HepG2 (cell line): ENCODE data around the gene NRSN2.

Experiments used
- ADNP ChIP-seq: sonication (generic); formaldehyde crosslinking; IDR thresholded peaks from 2 replicates; pipeline ENCODE4 v1.4.0; 2020; ENCODE audit warnings: missing genetic modification reagents
- CSRNP2 ChIP-seq: sonication (generic); formaldehyde crosslinking; conservative IDR thresholded peaks from 2 replicates; pipeline ENCODE4 v1.8.0; 2022; ENCODE audit warnings: low read depth, missing genetic modification reagents
- JUN ChIP-seq: sonication (generic); formaldehyde crosslinking; IDR thresholded peaks from 2 replicates; pipeline ENCODE4 v1.4.0; 2020; ENCODE audit warnings: mild to moderate bottlenecking, missing genetic modification reagents
- MED8 ChIP-seq: sonication (generic); formaldehyde crosslinking; IDR thresholded peaks from 2 replicates; pipeline ENCODE4 v1.8.1; 2023; ENCODE audit warnings: mild to moderate bottlenecking, missing genetic modification reagents; ENCODE audit not compliant: insufficient replicate concordance
- RFX1 ChIP-seq: fragments of 450-650 bp; IDR thresholded peaks from 2 replicates; pipeline ENCODE4 v1.6.1; 2017
- SUZ12 ChIP-seq: fragments of 150-350 bp; IDR thresholded peaks from 2 replicates; pipeline ENCODE4 v1.6.1; 2014; ENCODE audit warnings: low read depth, low read length
- ZNF224 ChIP-seq: sonication (generic); formaldehyde crosslinking; IDR thresholded peaks from 2 replicates; pipeline ENCODE4 v1.5.0; 2020; ENCODE audit warnings: mild to moderate bottlenecking, missing genetic modification reagents
- TF ChIP-seq, protein P1 (sequence below): sonication (generic); formaldehyde crosslinking; IDR thresholded peaks from 2 replicates; pipeline ENCODE4 v1.5.0; 2020; ENCODE audit warnings: mild to moderate bottlenecking, missing genetic modification reagents, moderate library complexity

- no peak for TF ChIP-seq MED8 (CRISPR knock-in tag)
- TF ChIP-seq SUZ12: no peak
- TF ChIP-seq RFX1: no peak
- no peak for TF ChIP-seq ADNP
- no peak for TF ChIP-seq CSRNP2 (CRISPR knock-in tag)
- no peak for TF ChIP-seq ZNF224
- TF ChIP-seq, protein P1, sequence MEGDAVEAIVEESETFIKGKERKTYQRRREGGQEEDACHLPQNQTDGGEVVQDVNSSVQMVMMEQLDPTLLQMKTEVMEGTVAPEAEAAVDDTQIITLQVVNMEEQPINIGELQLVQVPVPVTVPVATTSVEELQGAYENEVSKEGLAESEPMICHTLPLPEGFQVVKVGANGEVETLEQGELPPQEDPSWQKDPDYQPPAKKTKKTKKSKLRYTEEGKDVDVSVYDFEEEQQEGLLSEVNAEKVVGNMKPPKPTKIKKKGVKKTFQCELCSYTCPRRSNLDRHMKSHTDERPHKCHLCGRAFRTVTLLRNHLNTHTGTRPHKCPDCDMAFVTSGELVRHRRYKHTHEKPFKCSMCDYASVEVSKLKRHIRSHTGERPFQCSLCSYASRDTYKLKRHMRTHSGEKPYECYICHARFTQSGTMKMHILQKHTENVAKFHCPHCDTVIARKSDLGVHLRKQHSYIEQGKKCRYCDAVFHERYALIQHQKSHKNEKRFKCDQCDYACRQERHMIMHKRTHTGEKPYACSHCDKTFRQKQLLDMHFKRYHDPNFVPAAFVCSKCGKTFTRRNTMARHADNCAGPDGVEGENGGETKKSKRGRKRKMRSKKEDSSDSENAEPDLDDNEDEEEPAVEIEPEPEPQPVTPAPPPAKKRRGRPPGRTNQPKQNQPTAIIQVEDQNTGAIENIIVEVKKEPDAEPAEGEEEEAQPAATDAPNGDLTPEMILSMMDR: no peak
- TF ChIP-seq JUN: no peak
These were observed 32.0 kb downstream of the NRSN2 start for GRCh38 chr20:378961-379336.
